ENCODE results near the gene NDUFS2.
A peak's percentile ranks its signal among the peaks of the same experiment; 100 is the strongest.

The NDUFS2 gene

DNA sequence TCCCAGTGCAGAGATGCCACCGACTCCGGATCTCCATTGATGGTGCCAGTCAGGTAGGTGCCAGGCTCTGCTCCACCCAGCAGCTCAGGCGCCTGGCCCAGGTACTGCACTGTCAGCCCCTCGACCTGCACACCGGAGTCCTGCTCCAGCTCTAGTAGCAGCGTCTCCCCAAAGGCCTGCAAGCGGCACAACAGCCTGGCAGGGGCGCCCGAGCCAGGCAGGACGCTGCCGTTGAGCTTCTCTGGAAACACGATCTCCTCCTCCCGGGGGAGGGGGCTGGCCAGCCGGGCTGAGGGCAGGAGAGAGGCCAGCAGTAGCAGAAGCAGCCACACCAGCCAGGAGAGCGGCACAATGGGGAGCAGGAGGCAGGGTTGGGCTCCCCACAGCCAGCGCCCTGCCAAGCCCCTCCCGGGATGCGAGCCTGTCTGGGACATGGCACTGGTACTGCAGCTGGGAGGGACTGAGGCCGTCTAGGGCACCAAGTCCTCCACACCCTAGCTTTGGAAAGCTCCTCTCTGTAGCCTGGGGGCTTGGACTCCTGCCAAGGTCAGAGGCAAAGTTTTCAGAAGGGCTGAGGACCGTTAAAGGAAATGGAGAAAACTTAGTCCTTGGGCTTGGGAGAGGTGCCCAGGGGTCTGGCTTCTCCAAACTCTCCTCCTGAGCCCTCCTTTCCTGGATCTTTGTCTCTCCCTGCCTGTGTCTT lies 3.8 kb upstream of the NDUFS2 start:
- H3K18ac ChIP-seq (ENCODE audit: low read length), result peak overlapping the region; percentile 42
- H3K4me1 ChIP-seq (ENCODE audit: control insufficient read depth, low read depth, low read length), result peaks cover 32% of the 10 kb centered on the region
- no peak overlapping the region for H4K8ac ChIP-seq (ENCODE audit: low read depth, low read length)
- H2BK15ac ChIP-seq (replicated peaks; ENCODE audit: low read depth), result no peak overlapping the region
- peak overlapping the region; percentile 9 for H3K23ac ChIP-seq (ENCODE audit: low read length)
- no peaks in the 10 kb centered on the region for H3K36me3 ChIP-seq (ENCODE audit: control insufficient read depth, insufficient read depth, low read length)
- H3K4me3 ChIP-seq (ENCODE audit: low read length), result no peak overlapping the region
- no peak overlapping the region for H3K27ac ChIP-seq (ENCODE audit: low read depth, low read length)
- no peak overlapping the region for H2AK5ac ChIP-seq (ENCODE audit: low read length)
- H4K5ac ChIP-seq (ENCODE audit: low read length), result no peak overlapping the region
- peak overlapping the region; percentile 66 for H3K9ac ChIP-seq (ENCODE audit: low read length)
- peak overlapping the region; percentile 84 for H3K56ac ChIP-seq (ENCODE audit: low read length)
- H3K4ac ChIP-seq (ENCODE audit: low read depth, low read length), result no peak overlapping the region
- H3K79me2 ChIP-seq (ENCODE audit: control insufficient read depth, insufficient read depth, low read length), result peaks cover 2% of the 10 kb centered on the region
- no CpG with 5 or more reads among the region's 20 CpGs for WGBS (ENCODE audit: extremely low coverage, insufficient coverage, low lambda C conversion rate)
- H3K4me2 ChIP-seq (ENCODE audit: low read length), result peak overlapping the region; percentile 28
- DNase-seq, result peak; percentile 86
- H2BK120ac ChIP-seq (ENCODE audit: low read depth, low read length), result no peak overlapping the region
- no peaks in the 10 kb centered on the region for H3K27me3 ChIP-seq (ENCODE audit: insufficient read depth, low read length, poor library complexity)
- no peak overlapping the region for H2BK5ac ChIP-seq (ENCODE audit: low read length)
- peaks cover 2% of the 10 kb centered on the region for H3K79me1 ChIP-seq (ENCODE audit: low read length)

DNA sequence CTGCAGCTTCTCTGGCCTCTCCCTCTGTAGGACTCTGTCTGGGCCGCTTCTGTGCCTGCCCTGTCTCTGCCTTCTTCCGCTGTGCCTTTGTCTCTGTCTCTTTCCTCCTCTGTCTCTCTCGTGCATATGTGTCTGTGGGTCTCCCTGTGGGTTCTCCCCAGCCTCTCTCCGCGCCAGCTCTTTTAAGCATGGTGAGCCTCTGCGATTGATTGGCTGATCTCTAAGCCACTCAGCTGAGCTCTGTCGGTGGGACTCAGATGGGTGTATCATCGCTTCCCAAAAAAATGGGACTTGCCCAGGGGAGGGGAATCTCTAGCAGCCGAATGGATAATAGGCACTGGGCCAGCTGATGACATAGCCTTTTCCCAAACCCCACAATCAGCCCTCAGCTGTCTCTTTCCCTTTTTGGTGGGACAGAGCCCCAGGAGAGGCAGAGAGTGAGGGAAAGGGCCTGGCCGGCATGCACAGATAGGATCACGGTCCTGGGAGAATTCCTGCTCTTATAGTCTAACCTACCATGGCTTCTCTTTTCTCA lies 3.2 kb upstream of the NDUFS2 start, which contains the start of gene ADAMTS4:
TSS of gene ADAMTS4 (minus strand) at position 158 of the 535 bp plus-strand sequence. CDS start 427 bp downstream, outside the sequence.
- Histone ChIP-seq H3K23ac (ENCODE audit: low read length) (peak within 1 kb of the TSS; percentile 9), H3K79me1 (ENCODE audit: low read length) (peaks cover 4% of the 10 kb centered on the region), H3K4me3 (ENCODE audit: low read length) (no peak within 1 kb of the TSS), H3K27ac (ENCODE audit: low read depth, low read length) (no peak within 1 kb of the TSS), H3K4me1 (ENCODE audit: control insufficient read depth, low read depth, low read length) (peaks cover 32% of the 10 kb centered on the region), H2AK5ac (ENCODE audit: low read length) (peak within 1 kb of the TSS; percentile 73), H3K18ac (ENCODE audit: low read length) (peak within 1 kb of the TSS; percentile 42), H3K79me2 (ENCODE audit: control insufficient read depth, insufficient read depth, low read length) (peaks cover 3% of the 10 kb centered on the region), H3K36me3 (ENCODE audit: control insufficient read depth, insufficient read depth, low read length) (no peaks in the 10 kb centered on the region), H3K56ac (ENCODE audit: low read length) (peak within 1 kb of the TSS; percentile 84), H2BK5ac (ENCODE audit: low read length) (peak within 1 kb of the TSS; percentile 20), H3K9ac (ENCODE audit: low read length) (peak within 1 kb of the TSS; percentile 66), H2BK15ac (replicated peaks; ENCODE audit: low read depth) (no peak within 1 kb of the TSS), H4K5ac (ENCODE audit: low read length) (no peak within 1 kb of the TSS), H3K4ac (ENCODE audit: low read depth, low read length) (peak within 1 kb of the TSS; percentile 64), H3K27me3 (ENCODE audit: insufficient read depth, low read length, poor library complexity) (no peaks in the 10 kb centered on the region), H3K4me2 (ENCODE audit: low read length) (peak within 1 kb of the TSS; percentile 28), H2BK120ac (ENCODE audit: low read depth, low read length) (no peak within 1 kb of the TSS), H4K8ac (ENCODE audit: low read depth, low read length) (no peak within 1 kb of the TSS)
- WGBS (ENCODE audit: extremely low coverage, insufficient coverage, low lambda C conversion rate), result no CpG with 5 or more reads among the region's 11 CpGs
- DNase-seq, result peak; percentile 86

- Histone ChIP-seq H3K79me1 (ENCODE audit: low read length) (peaks cover 4% of the 10 kb centered on the region), H3K4ac (ENCODE audit: low read depth, low read length) (peak overlapping the region; percentile 64), H3K79me2 (ENCODE audit: control insufficient read depth, insufficient read depth, low read length) (peaks cover 3% of the 10 kb centered on the region), H2BK15ac (replicated peaks; ENCODE audit: low read depth) (no peak overlapping the region), H3K23ac (ENCODE audit: low read length) (no peak overlapping the region), H3K27me3 (ENCODE audit: insufficient read depth, low read length, poor library complexity) (no peaks in the 10 kb centered on the region), H3K18ac (ENCODE audit: low read length) (no peak overlapping the region), H3K4me1 (ENCODE audit: control insufficient read depth, low read depth, low read length) (peaks cover 32% of the 10 kb centered on the region), H3K9ac (ENCODE audit: low read length) (peak overlapping the region; percentile 18), H3K4me3 (ENCODE audit: low read length) (no peak overlapping the region), H2BK120ac (ENCODE audit: low read depth, low read length) (no peak overlapping the region), H2BK5ac (ENCODE audit: low read length) (peak overlapping the region; percentile 20), H3K4me2 (ENCODE audit: low read length) (no peak overlapping the region), H3K56ac (ENCODE audit: low read length) (peak overlapping the region; percentile 95), H4K8ac (ENCODE audit: low read depth, low read length) (no peak overlapping the region), H3K36me3 (ENCODE audit: control insufficient read depth, insufficient read depth, low read length) (no peaks in the 10 kb centered on the region), H4K5ac (ENCODE audit: low read length) (no peak overlapping the region), H2AK5ac (ENCODE audit: low read length) (peak overlapping the region; percentile 73), H3K27ac (ENCODE audit: low read depth, low read length) (no peak overlapping the region)
- no peak for DNase-seq
- no CpG with 5 or more reads among the region's 5 CpGs for WGBS (ENCODE audit: extremely low coverage, insufficient coverage, low lambda C conversion rate)
Observed at GRCh38 chr1:161199506-161200139, 2.5 kb upstream of the NDUFS2 start.

DNA sequence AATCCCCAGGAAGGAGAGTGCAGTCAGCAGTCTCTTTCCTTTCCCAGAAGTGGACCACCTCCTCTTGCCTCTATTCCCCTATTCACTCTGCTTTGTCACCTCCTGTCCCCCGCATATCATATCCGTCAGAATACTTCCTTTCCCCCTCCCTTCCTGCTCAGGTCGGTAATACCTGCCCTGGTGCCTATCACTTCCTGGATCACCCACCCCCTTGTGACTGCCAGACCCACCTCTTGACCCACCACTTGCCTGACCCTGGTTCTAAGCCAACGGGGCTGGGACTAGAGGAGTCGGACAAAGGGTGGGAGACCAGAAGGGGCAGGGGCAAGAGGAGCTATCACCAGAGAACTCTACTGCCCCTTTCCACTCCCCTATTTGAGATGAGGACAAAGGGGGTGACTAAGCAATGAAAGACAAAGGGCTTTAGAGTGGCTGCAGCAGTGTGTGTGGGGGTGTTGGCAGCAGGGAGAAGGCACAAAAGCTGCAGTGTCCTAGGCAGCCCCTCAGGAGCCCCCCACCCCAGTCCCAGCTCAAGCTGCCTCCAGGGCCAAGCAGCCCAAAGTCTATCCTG lies 1.7 kb upstream of the NDUFS2 start:
- Histone ChIP-seq H2BK15ac (replicated peaks; ENCODE audit: low read depth) (no peak overlapping the region), H3K79me2 (ENCODE audit: control insufficient read depth, insufficient read depth, low read length) (peaks cover 3% of the 10 kb centered on the region), H3K4me2 (ENCODE audit: low read length) (no peak overlapping the region), H2BK5ac (ENCODE audit: low read length) (peak overlapping the region; percentile 77), H3K9ac (ENCODE audit: low read length) (peak overlapping the region; percentile 21), H4K8ac (ENCODE audit: low read depth, low read length) (no peak overlapping the region), H3K4me3 (ENCODE audit: low read length) (no peak overlapping the region), H3K18ac (ENCODE audit: low read length) (peak overlapping the region; percentile 6), H3K27ac (ENCODE audit: low read depth, low read length) (no peak overlapping the region), H3K56ac (ENCODE audit: low read length) (peak overlapping the region; percentile 95), H3K27me3 (ENCODE audit: insufficient read depth, low read length, poor library complexity) (no peaks in the 10 kb centered on the region), H4K5ac (ENCODE audit: low read length) (no peak overlapping the region), H3K4ac (ENCODE audit: low read depth, low read length) (peak overlapping the region; percentile 74), H3K79me1 (ENCODE audit: low read length) (peaks cover 4% of the 10 kb centered on the region), H3K23ac (ENCODE audit: low read length) (no peak overlapping the region), H3K36me3 (ENCODE audit: control insufficient read depth, insufficient read depth, low read length) (no peaks in the 10 kb centered on the region), H2BK120ac (ENCODE audit: low read depth, low read length) (no peak overlapping the region), H3K4me1 (ENCODE audit: control insufficient read depth, low read depth, low read length) (peaks cover 32% of the 10 kb centered on the region), H2AK5ac (ENCODE audit: low read length) (peak overlapping the region; percentile 4)
- no CpG with 5 or more reads among the region's 5 CpGs for WGBS (ENCODE audit: extremely low coverage, insufficient coverage, low lambda C conversion rate)
- DNase-seq, result no peak

DNA sequence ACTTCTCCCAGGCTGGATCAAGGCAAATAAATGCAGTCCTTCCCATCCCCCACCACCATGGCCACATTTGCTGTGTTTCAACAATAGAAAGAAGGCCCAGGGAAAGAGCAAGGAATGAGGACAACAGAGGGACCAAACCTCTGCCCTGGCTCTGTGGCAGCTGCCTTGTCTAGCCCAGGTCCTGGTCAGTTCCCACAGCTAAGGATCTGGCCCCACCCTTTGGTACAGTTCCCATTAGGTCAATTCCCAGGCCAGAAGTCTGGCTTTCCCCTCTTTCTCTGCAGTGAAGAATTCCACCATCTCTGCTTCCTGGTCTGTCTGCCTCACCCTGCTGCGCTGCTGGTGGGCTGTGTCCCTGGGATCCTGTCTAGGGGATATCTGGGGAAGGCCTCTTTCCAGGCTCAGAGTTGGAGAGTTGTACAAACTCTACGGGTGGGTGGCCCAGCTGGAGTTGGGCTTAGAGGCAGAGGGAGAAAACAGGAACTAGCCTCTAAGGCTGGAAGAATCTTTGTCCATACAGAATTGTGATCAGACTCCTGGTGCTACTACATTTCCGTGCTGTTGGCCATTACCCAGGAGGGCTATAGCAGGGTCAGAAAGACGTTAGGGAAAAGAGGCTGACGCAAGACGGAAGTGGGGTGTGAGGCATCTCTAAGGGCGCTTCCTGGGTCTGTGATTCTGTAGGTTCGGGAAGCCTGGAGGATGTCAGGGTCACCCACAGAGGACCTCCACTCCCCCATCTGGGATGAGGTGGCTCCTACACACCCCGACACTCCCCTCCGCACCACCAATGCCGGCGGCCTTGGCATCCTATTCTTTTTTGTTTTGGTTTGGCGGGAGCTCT lies 953 bp upstream of the NDUFS2 start:
- Histone ChIP-seq H2AK5ac (ENCODE audit: low read length) (peak overlapping the region; percentile 96), H4K8ac (ENCODE audit: low read depth, low read length) (no peak overlapping the region), H3K4me1 (ENCODE audit: control insufficient read depth, low read depth, low read length) (peaks cover 32% of the 10 kb centered on the region), H2BK5ac (ENCODE audit: low read length) (peak overlapping the region; percentile 77), H3K4me3 (ENCODE audit: low read length) (no peak overlapping the region), H3K56ac (ENCODE audit: low read length) (peak overlapping the region; percentile 95), H3K27ac (ENCODE audit: low read depth, low read length) (no peak overlapping the region), H2BK120ac (ENCODE audit: low read depth, low read length) (peak overlapping the region; percentile 23), H3K18ac (ENCODE audit: low read length) (peak overlapping the region; percentile 63), H3K79me1 (ENCODE audit: low read length) (peaks cover 4% of the 10 kb centered on the region), H3K4me2 (ENCODE audit: low read length) (no peak overlapping the region), H2BK15ac (replicated peaks; ENCODE audit: low read depth) (no peak overlapping the region), H3K36me3 (ENCODE audit: control insufficient read depth, insufficient read depth, low read length) (no peaks in the 10 kb centered on the region), H3K27me3 (ENCODE audit: insufficient read depth, low read length, poor library complexity) (no peaks in the 10 kb centered on the region), H3K4ac (ENCODE audit: low read depth, low read length) (peak overlapping the region; percentile 82), H3K23ac (ENCODE audit: low read length) (no peak overlapping the region), H4K5ac (ENCODE audit: low read length) (peak overlapping the region; percentile 35), H3K9ac (ENCODE audit: low read length) (peak overlapping the region; percentile 23), H3K79me2 (ENCODE audit: control insufficient read depth, insufficient read depth, low read length) (peaks cover 3% of the 10 kb centered on the region)
- WGBS (ENCODE audit: extremely low coverage, insufficient coverage, low lambda C conversion rate), result no CpG with 5 or more reads among the region's 13 CpGs
- DNase-seq, result no peak
